ENCODE results near the gene EPB41L1.

- TF ChIP-seq CTCF (IDR thresholded peaks at IDR 0.05) (no peak), POLR2AphosphoS5 (IDR thresholded peaks at IDR 0.05; ENCODE audit: low read depth, low read length) (no peak), SIN3A (IDR thresholded peaks at IDR 0.05; ENCODE audit: borderline replicate concordance, insufficient read depth, low read depth, low read length) (no peak)
Observed at GRCh38 chr20:36183155-36183944, 28.8 kb downstream of the EPB41L1 start.

Data from Panc1 (cell line).